Lung (tissue), 12 donors: ENCODE results near the gene TEKT5. TPM values are rescaled to one million over a fixed set of nuclear protein-coding genes. Genes with fewer than 3 reads are reported as not detected.
A peak's percentile ranks its signal among the peaks of the same experiment; 100 is the strongest.

ENCODE experiments used
- ATAC-seq: fragments of 200-7000 bp; cut with Tn5 transposase; one replicate; pipeline ENCODE4 v1.9.1; 2020; ENCODE audit warnings: moderate number of reproducible peaks; ENCODE audit not compliant: insufficient read depth, low FRiP score
- DNase-seq, 3 donors: peaks; one replicate each; pipeline ENCODE4 v3.0.0-alpha.2; 2013 to 2017
- H3K27ac ChIP-seq, 2 donors: one replicate each; pipeline ENCODE4 v1.5.1; 2013; ENCODE audit warnings: mild to moderate bottlenecking in 2 of 2, moderate library complexity in 2 of 2, control low read depth in 1 of 2, inconsistent platforms in 1 of 2, low read depth in 1 of 2, low read length in 1 of 2
- H3K27me3 ChIP-seq, 3 donors: one replicate each; pipeline ENCODE4 v1.5.1; 2013; ENCODE audit warnings: low read length in 2 of 3; ENCODE audit not compliant: control insufficient read depth in 3 of 3, insufficient read depth in 3 of 3
- H3K36me3 ChIP-seq, 4 donors: one replicate each; pipeline ENCODE4 v1.5.1; 2013; ENCODE audit warnings: low read length in 4 of 4, mild to moderate bottlenecking in 1 of 4, moderate library complexity in 1 of 4; ENCODE audit not compliant: control insufficient read depth in 4 of 4, insufficient read depth in 4 of 4
- H3K4me1 ChIP-seq, 5 donors: one replicate each; pipeline ENCODE4 v1.5.1; 2013; ENCODE audit warnings: low read length in 5 of 5, mild to moderate bottlenecking in 2 of 5, moderate library complexity in 1 of 5; ENCODE audit not compliant: control insufficient read depth in 5 of 5, insufficient read depth in 5 of 5
- H3K4me3 ChIP-seq: one replicate; pipeline ENCODE4 v1.5.1; 2013; ENCODE audit warnings: mild to moderate bottlenecking, control low read depth, moderate library complexity
- H3K9ac ChIP-seq, 2 donors: one replicate each; pipeline ENCODE4 v1.5.1; 2013; ENCODE audit warnings: low read length in 2 of 2, control low read depth in 1 of 2; ENCODE audit not compliant: insufficient read depth in 1 of 2
- H3K9me3 ChIP-seq, 4 donors: one replicate each; pipeline ENCODE4 v1.5.1; 2013; ENCODE audit warnings: low read length in 3 of 4, mild to moderate bottlenecking in 1 of 4, moderate library complexity in 1 of 4; ENCODE audit not compliant: control insufficient read depth in 4 of 4, insufficient read depth in 3 of 4
- WGBS, 2 donors: extraction: QIAGEN DNeasy Blood & Tissue Kit; methylation state at CpG; one replicate each; pipeline ENCODE4 v1.1.7; 2013; 5-methylcytosine and 5-hydroxymethylcytosine counted together
- polyA plus RNA-seq, 2 donors: library from polyadenylated mRNA; stranded (reverse); fragments of 200-250 nt; gene quantifications; one replicate each; pipeline ENCODE4 v1.2.1, GENCODE V29; 2013
- total RNA-seq, 2 donors: library from RNA; depleted of rRNA in 1 of 2; stranded (reverse); fragments of >200 nt in 1 of 2; gene quantifications; one replicate each; pipeline ENCODE4 v1.2.1, GENCODE V29; 2014 to 2021
- TF ChIP-seq, protein P1 (sequence below): IDR thresholded peaks from 2 replicates; pipeline ENCODE4 v1.5.1; 2012; ENCODE audit warnings: mild to moderate bottlenecking; ENCODE audit errors: control extremely low read depth, extremely low read depth
- donor health status: control.
- donor health status: control.
- donor health status: Bipolar disorder and iron deficiency.
- donor health status: healthy.
- donor health status: DM: yes; HTN: yes; CAD: no.

The TEKT5 gene
- total and polyA plus RNA-seq, 4 donors = 0.13 to 0.34 (median 0.29) TPM

DNA sequence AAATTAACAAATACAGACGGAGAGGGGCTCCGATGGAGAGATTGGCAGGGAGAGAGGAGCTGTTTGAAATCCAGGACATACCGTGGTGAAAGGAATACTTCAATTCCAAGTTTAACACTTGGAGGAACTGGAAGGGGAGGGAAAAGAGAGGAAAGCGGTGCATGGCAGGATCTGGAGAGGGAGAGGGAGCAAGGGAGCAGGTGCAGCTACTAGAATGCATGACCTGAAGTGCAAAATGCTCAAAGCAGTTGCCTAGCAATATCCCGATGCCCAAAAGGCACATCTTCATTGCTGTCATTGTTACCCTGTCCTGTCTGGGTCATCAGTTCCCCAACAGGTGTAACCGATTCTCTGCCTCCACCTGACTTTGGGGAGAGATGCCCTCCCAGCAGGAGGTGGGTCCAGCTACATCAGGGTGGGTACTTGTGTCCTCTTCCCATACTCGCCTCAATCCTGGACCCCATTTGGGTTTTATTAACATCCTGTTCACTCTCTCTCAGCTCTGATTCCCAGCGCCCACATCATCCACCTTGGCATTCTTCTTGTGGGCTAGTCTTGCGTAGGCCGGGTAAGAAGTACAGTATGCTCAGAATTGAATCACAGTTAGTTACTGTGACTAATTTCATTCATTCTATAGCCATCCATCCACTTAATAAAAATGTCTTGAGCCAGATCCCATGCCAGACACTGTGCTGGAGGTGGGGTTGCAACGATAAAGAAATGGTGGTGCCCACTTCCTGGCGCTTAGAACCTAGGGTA lies 76.9 kb downstream of the TEKT5 start:
- TF ChIP-seq, protein P1, sequence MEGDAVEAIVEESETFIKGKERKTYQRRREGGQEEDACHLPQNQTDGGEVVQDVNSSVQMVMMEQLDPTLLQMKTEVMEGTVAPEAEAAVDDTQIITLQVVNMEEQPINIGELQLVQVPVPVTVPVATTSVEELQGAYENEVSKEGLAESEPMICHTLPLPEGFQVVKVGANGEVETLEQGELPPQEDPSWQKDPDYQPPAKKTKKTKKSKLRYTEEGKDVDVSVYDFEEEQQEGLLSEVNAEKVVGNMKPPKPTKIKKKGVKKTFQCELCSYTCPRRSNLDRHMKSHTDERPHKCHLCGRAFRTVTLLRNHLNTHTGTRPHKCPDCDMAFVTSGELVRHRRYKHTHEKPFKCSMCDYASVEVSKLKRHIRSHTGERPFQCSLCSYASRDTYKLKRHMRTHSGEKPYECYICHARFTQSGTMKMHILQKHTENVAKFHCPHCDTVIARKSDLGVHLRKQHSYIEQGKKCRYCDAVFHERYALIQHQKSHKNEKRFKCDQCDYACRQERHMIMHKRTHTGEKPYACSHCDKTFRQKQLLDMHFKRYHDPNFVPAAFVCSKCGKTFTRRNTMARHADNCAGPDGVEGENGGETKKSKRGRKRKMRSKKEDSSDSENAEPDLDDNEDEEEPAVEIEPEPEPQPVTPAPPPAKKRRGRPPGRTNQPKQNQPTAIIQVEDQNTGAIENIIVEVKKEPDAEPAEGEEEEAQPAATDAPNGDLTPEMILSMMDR = no peak
- peaks cover 0 to 1% (median 0%) of the 10 kb centered on the region in 4 donors for H3K9me3 ChIP-seq
- ATAC-seq = no peak
- no peak overlapping the region for H3K4me3 ChIP-seq
- H3K4me1 ChIP-seq = peaks cover 2 to 25% (median 22%) of the 10 kb centered on the region in 5 donors
- DNase-seq = no peak
- 68 to 76% methylated on average over 12 of the region's 12 CpGs for WGBS, 2 donors
- H3K36me3 ChIP-seq = no peaks in the 10 kb centered on the region
- peak overlapping the region in 1 of 2 donors; percentile 86 for H3K27ac ChIP-seq
- no peak overlapping the region for H3K9ac ChIP-seq
- no peaks in the 10 kb centered on the region for H3K27me3 ChIP-seq

DNA sequence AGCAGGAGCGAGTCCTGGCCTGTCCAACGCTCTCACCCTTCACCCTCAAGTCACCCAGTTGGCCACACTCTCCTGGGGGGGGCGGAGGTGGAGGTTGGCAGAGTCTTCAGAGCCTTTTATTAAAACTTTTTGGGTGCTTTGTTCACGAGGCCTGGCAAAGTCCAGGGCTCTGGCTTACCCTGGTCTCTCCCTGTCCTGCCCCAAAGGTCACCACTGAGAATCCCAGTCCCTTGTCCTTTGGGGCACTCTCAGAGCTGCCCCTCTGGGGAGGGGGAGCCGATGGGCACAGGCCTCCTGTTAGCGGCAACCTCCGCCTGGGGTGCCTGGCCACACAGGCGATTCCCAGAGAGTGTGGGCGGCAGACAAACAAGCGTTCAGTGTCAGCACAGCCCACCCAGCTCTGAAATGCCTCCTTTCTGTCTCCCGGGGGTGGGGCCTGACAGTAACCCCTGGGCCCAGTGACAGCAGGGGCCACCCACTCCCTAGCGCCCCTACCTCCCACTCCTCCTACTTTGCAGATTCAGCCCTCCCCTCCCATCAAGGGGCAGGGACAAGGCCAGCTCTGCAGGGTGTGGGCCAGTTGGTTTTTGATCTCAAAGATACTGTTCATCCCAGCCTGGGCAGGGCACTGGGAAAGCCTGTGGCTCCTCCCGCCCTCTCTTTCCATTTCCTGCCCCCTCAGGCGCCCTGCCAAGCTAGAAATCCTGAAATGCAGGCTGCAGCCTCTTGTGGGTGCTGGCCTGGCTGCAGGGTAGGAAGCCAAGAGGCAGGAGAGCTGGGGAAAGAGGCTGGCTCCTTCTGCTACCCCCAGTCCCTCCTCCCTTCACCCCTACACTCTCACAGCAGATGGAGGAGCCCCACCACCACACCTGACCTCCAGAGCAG lies 77.7 kb downstream of the TEKT5 start:
- Histone ChIP-seq H3K27ac (peak overlapping the region in 1 of 2 donors; percentile 86), H3K27me3 (no peaks in the 10 kb centered on the region), H3K9me3 (peaks cover 0 to 1% (median 0%) of the 10 kb centered on the region in 4 donors), H3K4me3 (no peak overlapping the region), H3K4me1 (peaks cover 2 to 27% (median 16%) of the 10 kb centered on the region in 5 donors), H3K36me3 (no peaks in the 10 kb centered on the region), H3K9ac (no peak overlapping the region)
- DNase-seq (peak; percentile 83 to 88 (median 88)), ATAC-seq (peak; percentile 45)
- WGBS, 2 donors = 34 to 61% methylated on average over 14 of the region's 14 CpGs
- TF ChIP-seq, protein P1 = no peak

DNA sequence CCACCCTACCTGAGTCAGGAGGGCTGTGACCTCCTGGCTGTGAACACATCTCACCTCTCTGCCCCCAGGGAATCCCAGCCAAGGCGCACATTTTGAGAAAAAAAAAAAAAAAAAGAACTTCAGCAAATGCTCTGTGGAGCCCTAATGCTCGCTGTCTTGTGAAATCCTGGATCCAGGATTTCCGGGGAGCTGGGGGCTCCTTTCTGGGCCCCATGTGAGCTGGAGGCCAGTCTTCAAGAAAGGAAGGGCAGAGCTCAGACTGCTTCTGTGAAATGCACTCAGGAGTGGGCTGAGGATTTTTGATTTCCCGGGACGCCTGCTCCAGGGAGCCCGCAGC lies 78.3 kb downstream of the TEKT5 start:
- Histone ChIP-seq H3K4me1 (peaks cover 2 to 28% (median 15%) of the 10 kb centered on the region in 5 donors), H3K4me3 (no peak overlapping the region), H3K9ac (no peak overlapping the region), H3K36me3 (no peaks in the 10 kb centered on the region), H3K9me3 (no peaks in the 10 kb centered on the region), H3K27me3 (no peaks in the 10 kb centered on the region), H3K27ac (peak overlapping the region in 1 of 2 donors; percentile 86)
- DNase-seq (peak in 2 of 3 donors; percentile 40 to 54), ATAC-seq (no peak)
- WGBS, 2 donors = 60 to 76% methylated on average over 6 of the region's 6 CpGs
- TF ChIP-seq, protein P1 = no peak
